ENCODE results near the gene CLDN19.

The CLDN19 gene

DNA sequence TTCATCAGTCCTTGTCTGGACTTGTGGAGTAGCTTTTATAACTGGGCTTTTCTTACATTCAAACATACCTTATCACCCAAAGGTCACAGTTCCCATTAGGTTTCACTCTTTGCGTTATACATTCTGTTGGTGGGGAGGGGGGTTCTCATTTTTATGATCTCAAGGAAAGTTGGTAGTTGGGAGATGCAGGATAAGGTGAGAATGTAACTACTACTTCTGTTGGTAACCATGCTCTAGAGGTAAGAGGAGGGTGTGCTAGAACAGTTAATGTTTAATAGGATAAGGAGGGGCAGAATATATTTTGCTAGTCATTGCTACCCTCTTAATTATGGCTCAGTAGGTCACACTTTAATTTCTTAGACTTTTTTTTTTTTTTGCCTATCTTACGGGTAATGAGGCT, 47.1 kb downstream of the CLDN19 start:
- no peak for DNase-seq

DNA sequence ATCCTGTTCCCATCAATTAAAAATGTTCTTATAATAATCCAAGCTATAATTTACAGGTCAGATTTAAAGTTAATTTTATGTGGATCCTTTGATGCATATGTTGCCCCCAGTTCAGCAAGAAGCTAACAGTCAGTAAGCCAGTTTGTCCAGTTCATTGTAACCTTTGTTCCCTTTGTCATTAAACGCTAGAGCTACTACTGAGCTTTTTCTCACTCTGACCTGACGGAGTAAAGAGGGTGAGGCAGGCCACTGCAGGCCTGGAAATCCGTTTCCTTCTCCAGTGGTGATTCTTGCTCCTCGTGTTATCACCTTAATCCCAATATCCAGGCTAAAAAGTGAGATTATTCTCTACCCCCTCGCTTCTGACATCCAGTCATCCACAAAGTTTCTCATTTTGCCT, 47.6 kb downstream of the CLDN19 start:
- no peak for DNase-seq

DNA sequence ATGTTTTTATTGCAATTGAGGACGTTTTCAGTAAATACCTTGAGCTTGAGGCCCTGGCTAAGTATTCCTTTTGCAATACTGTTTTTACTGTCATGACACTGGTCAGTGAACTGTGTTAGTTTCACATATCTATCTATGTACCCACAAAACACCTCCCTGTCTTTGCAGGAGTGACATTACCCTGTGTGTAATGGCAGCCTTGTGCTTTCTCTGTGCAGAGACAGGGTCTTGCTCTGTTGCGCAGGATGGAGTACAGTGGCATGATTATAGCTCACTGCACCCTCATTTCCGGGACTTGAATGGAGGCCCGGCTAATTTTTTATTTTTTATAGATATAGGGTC, 48.9 kb downstream of the CLDN19 start:
- DNase-seq, result no peak

DNA sequence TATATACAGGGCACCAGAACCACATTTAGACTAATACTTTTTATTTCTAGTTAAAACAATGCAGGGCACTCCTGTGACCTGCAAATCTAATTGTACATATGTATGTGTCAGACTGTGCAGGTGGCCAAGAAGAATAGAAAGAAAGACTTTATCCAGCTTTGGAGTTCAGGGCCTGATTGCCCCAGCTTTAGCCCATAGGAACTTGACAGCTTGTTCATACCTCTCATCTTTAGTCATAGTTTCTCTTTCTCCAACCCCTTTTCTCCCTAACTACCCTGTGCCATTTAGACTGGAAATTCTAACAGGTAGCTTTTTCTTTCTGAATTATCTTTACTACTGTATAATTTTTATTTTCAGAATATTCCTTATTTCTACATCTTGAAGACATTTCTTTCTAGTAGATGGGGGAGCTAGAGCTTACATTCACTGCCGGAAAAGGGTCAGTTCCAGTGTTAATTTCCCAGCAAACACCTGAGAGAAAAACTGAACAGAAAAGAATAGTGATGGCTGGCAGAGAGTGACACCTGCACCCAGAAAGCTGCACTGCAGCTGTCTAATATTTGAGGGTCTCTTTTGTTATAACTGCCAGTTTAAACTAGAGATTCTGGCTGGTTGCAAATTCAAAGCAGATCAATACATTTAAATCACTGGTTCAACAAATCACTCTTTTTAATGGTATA, 49.4 kb downstream of the CLDN19 start:
- DNase-seq, result no peak

DNA sequence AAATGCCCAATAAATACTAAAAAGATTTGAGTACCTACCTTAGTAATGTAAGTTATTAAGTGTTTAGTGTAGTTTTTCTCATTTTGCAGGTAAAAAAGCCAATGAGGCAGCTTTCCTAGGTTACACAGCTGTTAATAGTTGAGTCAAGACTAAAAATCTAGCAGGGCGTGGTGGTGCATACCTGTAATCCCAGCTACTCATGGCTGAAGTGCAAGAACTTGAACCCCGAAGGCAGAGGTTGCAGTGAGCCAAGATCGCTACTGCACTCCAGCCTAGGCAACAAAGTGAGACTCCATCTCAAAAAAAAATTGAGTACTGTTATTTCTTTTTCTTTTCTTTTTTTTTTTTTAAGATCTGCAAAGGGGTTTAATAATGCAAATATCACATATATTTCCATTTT, 50.1 kb downstream of the CLDN19 start:
- no peak for DNase-seq

DNA sequence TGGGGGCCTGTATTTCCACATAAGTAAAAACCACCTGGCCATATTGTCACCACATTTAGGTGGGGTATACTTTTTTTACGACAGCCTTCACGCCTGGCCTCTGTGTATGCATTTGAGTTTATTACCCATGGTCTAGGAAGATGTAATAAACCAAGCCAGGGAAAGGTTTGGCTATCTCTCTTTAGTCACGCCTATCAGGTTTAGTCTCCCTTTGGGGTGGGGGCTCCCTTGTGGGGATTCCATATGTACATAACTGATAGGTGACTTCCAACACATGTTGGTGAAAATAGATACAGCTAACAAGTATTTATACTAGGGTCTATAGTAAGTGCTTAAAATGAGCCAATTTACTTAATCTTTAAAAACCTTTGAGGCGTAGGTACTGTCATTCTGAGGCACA, 53.6 kb downstream of the CLDN19 start:
- no peak for DNase-seq

DNA sequence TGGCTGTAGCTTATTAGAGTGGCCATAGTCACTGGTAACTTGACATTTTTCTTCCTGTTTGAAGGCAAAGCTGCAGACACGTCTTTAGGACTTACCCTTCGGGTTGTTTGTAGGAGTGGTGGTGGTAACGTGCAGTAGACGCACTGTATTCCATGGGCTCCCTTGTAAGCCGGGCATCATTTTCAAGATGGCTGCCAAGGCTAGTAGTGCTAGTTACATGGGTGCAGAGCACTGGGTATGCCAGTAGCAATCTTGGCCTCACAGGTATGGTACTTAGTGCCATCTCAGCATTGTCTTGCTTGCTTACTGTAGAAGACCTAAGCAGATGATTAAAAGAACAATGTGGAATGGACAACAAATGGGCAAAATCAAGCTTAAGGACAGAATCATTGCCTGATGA, 55.9 kb downstream of the CLDN19 start:
- no peak for DNase-seq
